Tibial artery (tissue), 4 donors: Measurements from ENCODE around the gene TIMELESS.

Experiments used
- DNase-seq, 2 donors: peaks; one replicate each; pipeline ENCODE4 v3.0.0-alpha.2; 2019
- H3K27ac ChIP-seq, 2 donors: fragments of 200-600 bp; sonication (generic) in 1 of 2; 1 replicate in 1 of 2; 2 replicates in 1 of 2; pipeline ENCODE4 v1.5.1; 2018 to 2019; ENCODE audit warnings: mild to moderate bottlenecking in 1 of 2
- H3K27me3 ChIP-seq, 2 donors: fragments of 200-600 bp; sonication (generic) in 1 of 2; one replicate each; pipeline versions ENCODE4 v1.5.1 to v1.6.0; 2016 to 2019
- H3K36me3 ChIP-seq, 3 donors: fragments of 200-600 bp; sonication (generic) in 2 of 3; one replicate each; pipeline ENCODE4 v1.5.1; 2016 to 2019; ENCODE audit warnings: mild to moderate bottlenecking in 2 of 3
- H3K4me1 ChIP-seq, 4 donors: fragments of 200-600 bp; sonication (generic) in 2 of 4; 1 replicate in 3 of 4; 2 replicates in 1 of 4; pipeline ENCODE4 v1.5.1; 2016 to 2019
- H3K4me3 ChIP-seq, 2 donors: fragments of 200-600 bp; sonication (generic) in 1 of 2; 1 replicate in 1 of 2; 2 replicates in 1 of 2; pipeline ENCODE4 v1.5.1; 2018 to 2019; ENCODE audit warnings: mild to moderate bottlenecking in 2 of 2
- H3K9me3 ChIP-seq, 3 donors: fragments of 200-600 bp; sonication (generic) in 1 of 3; one replicate each; pipeline ENCODE4 v1.5.1; 2016 to 2019
- CTCF ChIP-seq, 2 experiments: fragments of 200-600 bp in 1 of 2; fragments of 450-650 bp in 1 of 2; IDR thresholded peaks; one replicate each; pipeline ENCODE4 v1.5.1; 2017 to 2019; ENCODE audit warnings: antibody characterized with exemption in 2 of 2, mild to moderate bottlenecking in 1 of 2, moderate library complexity in 1 of 2
- intact Hi-C: fragments of 100-400 bp; cut with DNase I; formaldehyde crosslinking; loops from one replicate; pipeline ENCODE4 v1.15.0; 2023; ENCODE audit warnings: low total_unique reads

Gene TIMELESS

GRCh38 chr12:56373515-56373914 lies 75.7 kb downstream of the TIMELESS start:
- peaks cover 0 to 3% of the 10 kb centered on the region in 2 donors for H3K27me3 ChIP-seq
- H3K36me3 ChIP-seq, result no peaks in the 10 kb centered on the region
- H3K4me1 ChIP-seq, result no peaks in the 10 kb centered on the region
- TF ChIP-seq CTCF (IDR thresholded peaks at IDR 0.05), result no peak
- H3K27ac ChIP-seq, result no peak overlapping the region
- no peak overlapping the region for H3K4me3 ChIP-seq
- DNase-seq, result no peak
- no peaks in the 10 kb centered on the region for H3K9me3 ChIP-seq
- intact Hi-C loops, result no loop called here

- no peaks in the 10 kb centered on the region for H3K4me1 ChIP-seq
- H3K4me3 ChIP-seq, result no peak overlapping the region
- no peak overlapping the region for H3K27ac ChIP-seq
- no peaks in the 10 kb centered on the region for H3K9me3 ChIP-seq
- no peaks in the 10 kb centered on the region for H3K36me3 ChIP-seq
- no peaks in the 10 kb centered on the region for H3K27me3 ChIP-seq
- no peak for DNase-seq
- intact Hi-C loops, result no loop called here
- TF ChIP-seq CTCF (IDR thresholded peaks at IDR 0.05), result no peak
These were observed 82.3 kb downstream of the TIMELESS start for GRCh38 chr12:56366948-56367347.
